GM10266 (cell line): ENCODE results near the gene HIF1A.
"Not testable (repeated sequence)": the region's sequence is repeated elsewhere in the genome, so short reads cannot be mapped to it uniquely, and the experiment has no call there.

Experiments used
- DNase-seq: peaks from one replicate; pipeline ENCODE4 v3.0.0; 2012; ENCODE audit errors: extremely low spot score
- CTCF ChIP-seq: IDR thresholded peaks from 2 replicates; pipeline ENCODE4 v1.5.1; 2012; ENCODE audit warnings: mild to moderate bottlenecking, low read depth; ENCODE audit not compliant: control insufficient read depth, insufficient read depth; ENCODE audit errors: missing control alignments

The HIF1A gene

DNA sequence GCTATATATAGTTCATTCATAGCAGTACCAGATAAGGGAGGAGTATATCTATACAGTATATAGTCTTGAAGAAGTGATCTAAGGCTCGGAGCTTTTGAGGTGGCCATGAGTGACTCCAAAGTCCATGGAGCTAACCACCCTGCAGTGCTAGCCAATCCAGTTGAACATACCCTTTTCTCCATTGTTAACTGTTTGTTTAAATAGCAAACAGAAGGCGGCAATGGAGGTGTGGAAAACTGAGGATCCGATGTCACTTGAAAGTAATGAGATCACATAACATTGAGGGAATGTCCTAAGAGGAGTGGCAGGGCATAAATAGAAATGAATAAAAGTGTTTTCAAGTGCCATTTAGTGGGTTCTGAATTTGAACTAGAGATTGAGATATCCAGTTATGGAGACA, 54.6 kb downstream of the HIF1A start:
- DNase-seq = peak; percentile 19
- TF ChIP-seq CTCF = no peak

GRCh38 chr14:61750708-61751474, 55.6 kb downstream of the HIF1A start:
- no peak for TF ChIP-seq CTCF
- peak; percentile 87 for DNase-seq

GRCh38 chr14:61751475-61751989, 56.2 kb downstream of the HIF1A start:
- no peak for TF ChIP-seq CTCF
- no peak for DNase-seq

DNA sequence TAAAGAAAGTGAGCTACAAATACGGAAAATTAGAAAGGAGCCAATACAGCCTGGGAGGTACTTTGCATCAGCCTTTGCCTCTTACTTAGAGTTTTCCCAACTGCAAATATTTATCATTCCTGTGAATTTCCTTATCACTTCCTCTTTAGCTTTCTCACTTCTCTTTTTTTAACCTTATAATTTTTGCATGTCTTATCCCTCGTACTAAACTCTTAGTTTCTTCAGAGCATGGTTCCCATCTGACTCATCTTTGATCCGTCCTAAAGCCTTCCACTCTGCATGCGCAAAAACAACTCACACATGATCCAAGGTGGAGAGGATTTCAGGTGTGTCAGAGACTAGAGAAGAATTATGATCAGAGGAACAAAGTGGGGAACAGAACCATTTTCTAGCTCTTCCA, 57.3 kb downstream of the HIF1A start:
- no peak for TF ChIP-seq CTCF
- DNase-seq = peak; percentile 45

DNA sequence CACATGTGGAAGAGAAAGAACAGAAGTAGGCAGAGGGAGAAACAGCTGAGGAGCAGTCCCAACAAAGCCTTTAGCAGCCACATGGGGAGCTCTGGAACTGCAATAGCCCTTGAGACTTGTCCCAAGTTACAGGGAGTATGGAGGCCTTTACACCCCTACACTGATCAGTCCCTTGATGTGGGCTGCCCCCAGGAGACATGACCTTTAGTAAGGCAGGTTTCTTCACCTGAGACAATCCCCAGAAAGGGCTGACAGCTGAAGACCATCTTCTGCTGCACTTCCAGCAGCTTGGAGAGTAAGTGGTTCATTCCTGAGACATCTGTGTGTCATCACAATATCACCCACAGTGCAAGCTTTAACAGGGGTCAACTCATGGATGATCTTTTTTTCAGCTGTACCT, 58.3 kb downstream of the HIF1A start:
- peak; percentile 22 for TF ChIP-seq CTCF
- no peak for DNase-seq

GRCh38 chr14:61754627-61755381, 59.5 kb downstream of the HIF1A start:
- TF ChIP-seq CTCF = no peak
- DNase-seq = no peak

DNA sequence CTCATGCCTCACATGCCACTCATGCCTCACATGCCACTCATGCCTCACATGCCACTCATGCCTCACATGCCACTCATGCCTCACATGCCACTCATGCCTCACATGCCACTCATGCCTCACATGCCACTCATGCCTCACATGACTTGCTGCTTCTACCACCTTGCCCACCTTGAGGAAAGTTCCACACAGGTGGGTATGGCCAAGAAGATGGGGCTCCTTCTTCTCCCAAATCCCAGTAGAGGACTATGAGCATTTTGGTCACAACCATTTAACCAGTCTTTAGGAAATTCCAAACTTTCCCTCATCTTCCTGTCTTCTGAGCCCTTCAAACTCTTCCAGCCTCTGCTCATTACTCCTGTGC, 60.0 kb downstream of the HIF1A start:
- DNase-seq = not testable (repeated sequence)

- TF ChIP-seq CTCF = no peak
- DNase-seq = no peak
Observed at GRCh38 chr14:61756135-61756534, 60.8 kb downstream of the HIF1A start.
